Sigmoid colon (tissue), 7 donors: ENCODE data around the gene ANO2. TPM values are rescaled to one million over a fixed set of nuclear protein-coding genes. Genes with fewer than 3 reads are reported as not detected.

Experiments used
- DNase-seq: peaks from one replicate; pipeline ENCODE4 v3.0.0-alpha.2; 2019
- H3K27ac ChIP-seq, 4 donors: fragments of 200-600 bp; sonication (generic); one replicate each; pipeline ENCODE4 v1.5.1; 2016 to 2019; ENCODE audit warnings: mild to moderate bottlenecking in 1 of 4
- H3K27me3 ChIP-seq, 3 donors: fragments of 200-600 bp; sonication (generic); one replicate each; pipeline ENCODE4 v1.5.1; 2019; ENCODE audit warnings: mild to moderate bottlenecking in 1 of 3
- H3K36me3 ChIP-seq, 4 donors: fragments of 200-600 bp; sonication (generic); one replicate each; pipeline ENCODE4 v1.5.1; 2016 to 2019
- H3K4me1 ChIP-seq, 4 donors: fragments of 200-600 bp; sonication (generic); one replicate each; pipeline ENCODE4 v1.5.1; 2017 to 2019
- H3K4me3 ChIP-seq, 4 donors: fragments of 200-600 bp; sonication (generic); one replicate each; pipeline ENCODE4 v1.5.1; 2017 to 2019; ENCODE audit warnings: mild to moderate bottlenecking in 2 of 4, moderate library complexity in 1 of 4
- H3K9me3 ChIP-seq, 4 donors: fragments of 200-600 bp in 3 of 4; sonication (generic) in 3 of 4; one replicate each; pipeline versions ENCODE4 v1.5.1 to v1.6.1; 2013 to 2019
- CTCF ChIP-seq, 4 experiments: fragments of 450-650 bp in 3 of 4; fragments of 200-600 bp in 1 of 4; IDR thresholded peaks; one replicate each; pipeline ENCODE4 v1.5.1; 2016 to 2019; ENCODE audit warnings: antibody characterized with exemption in 4 of 4, mild to moderate bottlenecking in 3 of 4, moderate library complexity in 2 of 4
- EP300 ChIP-seq, 4 donors: sonication (generic); formaldehyde crosslinking; IDR thresholded peaks; one replicate each; pipeline ENCODE4 v1.6.1; 2017; ENCODE audit warnings: antibody characterized with exemption in 4 of 4
- POLR2A ChIP-seq, 2 donors: fragments of 450-650 bp; IDR thresholded peaks; one replicate each; pipeline ENCODE4 v1.6.1; 2016; ENCODE audit warnings: antibody characterized with exemption in 2 of 2, mild to moderate bottlenecking in 2 of 2, moderate library complexity in 2 of 2
- POLR2AphosphoS5 ChIP-seq, 4 donors: sonication (generic); formaldehyde crosslinking; IDR thresholded peaks; one replicate each; pipeline ENCODE4 v1.6.1; 2017; ENCODE audit warnings: antibody characterized with exemption in 4 of 4
- WGBS, 2 donors: extraction: QIAGEN DNeasy Blood & Tissue Kit; methylation state at CpG; one replicate each; pipeline ENCODE4 v1.1.7; 2013; 5-methylcytosine and 5-hydroxymethylcytosine counted together
- intact Hi-C: fragments of 100-400 bp; cut with DNase I; formaldehyde crosslinking; loops from one replicate; pipeline ENCODE4 v1.15.1; 2023
- polyA plus RNA-seq, 3 donors: library from polyadenylated mRNA; stranded (reverse); fragments of 200-250 nt; gene quantifications; one replicate each; pipeline ENCODE4 v1.2.3, GENCODE V29; 2013
- total RNA-seq, 4 donors: library from RNA; depleted of rRNA; stranded (reverse); fragments of >200 nt; gene quantifications; one replicate each; pipeline ENCODE4 v1.1.0, GENCODE V29; 2016
- donor health status: healthy with polysubstance abuse.
- donor health status: Bipolar disorder and iron deficiency.
- donor health status: healthy.

Gene ANO2
- total and polyA plus RNA-seq, 7 donors, result 0.46 to 4.3 (median 1.8) TPM; not detected in 1

- TF ChIP-seq POLR2AphosphoS5 (IDR thresholded peaks at IDR 0.05) (no peak), CTCF (IDR thresholded peaks at IDR 0.05) (no peak), EP300 (IDR thresholded peaks at IDR 0.05) (no peak), POLR2A (IDR thresholded peaks at IDR 0.05) (no peak)
- Histone ChIP-seq H3K4me3 (no peak overlapping the region), H3K4me1 (peaks cover 0 to 16% (median 13%) of the 10 kb centered on the region in 4 donors), H3K27me3 (peaks cover 7 to 26% (median 18%) of the 10 kb centered on the region in 3 donors), H3K9me3 (no peaks in the 10 kb centered on the region), H3K27ac (no peak overlapping the region), H3K36me3 (no peaks in the 10 kb centered on the region)
- no peak for DNase-seq
- WGBS, 2 donors, result 87 to 88% methylated on average over 3 of the region's 3 CpGs
- intact Hi-C loops, result no loop called here
These were observed 3.2 kb downstream of the ANO2 start for GRCh38 chr12:5941907-5942306.

GRCh38 chr12:5927732-5928516, 17.1 kb downstream of the ANO2 start:
- DNase-seq, result no peak
- intact Hi-C loops, result no loop called here
- TF ChIP-seq CTCF (IDR thresholded peaks at IDR 0.05) (no peak), POLR2AphosphoS5 (IDR thresholded peaks at IDR 0.05) (no peak), EP300 (IDR thresholded peaks at IDR 0.05) (no peak), POLR2A (IDR thresholded peaks at IDR 0.05) (no peak)
- H3K27me3 ChIP-seq, result no peaks in the 10 kb centered on the region
- H3K4me3 ChIP-seq, result no peak overlapping the region
- no peaks in the 10 kb centered on the region for H3K36me3 ChIP-seq
- H3K27ac ChIP-seq, result no peak overlapping the region
- no peaks in the 10 kb centered on the region for H3K4me1 ChIP-seq
- H3K9me3 ChIP-seq, result no peaks in the 10 kb centered on the region
- WGBS, 2 donors, result 78 to 84% methylated on average over 4 of the region's 4 CpGs

- H3K27me3 ChIP-seq, result no peaks in the 10 kb centered on the region
- TF ChIP-seq EP300 (IDR thresholded peaks at IDR 0.05) (no peak), POLR2A (IDR thresholded peaks at IDR 0.05) (no peak), POLR2AphosphoS5 (IDR thresholded peaks at IDR 0.05) (no peak), CTCF (IDR thresholded peaks at IDR 0.05) (no peak)
- DNase-seq, result no peak
- H3K27ac ChIP-seq, result no peak overlapping the region
- H3K4me1 ChIP-seq, result no peaks in the 10 kb centered on the region
- no peaks in the 10 kb centered on the region for H3K36me3 ChIP-seq
- 82 to 84% methylated on average over 9 of the region's 9 CpGs for WGBS, 2 donors
- H3K4me3 ChIP-seq, result no peak overlapping the region
- intact Hi-C loops, result no loop called here
- no peaks in the 10 kb centered on the region for H3K9me3 ChIP-seq
These were observed 19.4 kb downstream of the ANO2 start for GRCh38 chr12:5925646-5926045.

GRCh38 chr12:5924342-5924741, 20.7 kb downstream of the ANO2 start:
- Histone ChIP-seq H3K4me1 (no peaks in the 10 kb centered on the region), H3K36me3 (no peaks in the 10 kb centered on the region), H3K27me3 (no peaks in the 10 kb centered on the region), H3K27ac (no peak overlapping the region), H3K4me3 (no peak overlapping the region), H3K9me3 (no peaks in the 10 kb centered on the region)
- 74 to 79% methylated on average over 7 of the region's 7 CpGs for WGBS, 2 donors
- no peak for TF ChIP-seq POLR2AphosphoS5 (IDR thresholded peaks at IDR 0.05)
- TF ChIP-seq EP300 (IDR thresholded peaks at IDR 0.05), result no peak
- TF ChIP-seq POLR2A (IDR thresholded peaks at IDR 0.05), result no peak
- no peak for TF ChIP-seq CTCF (IDR thresholded peaks at IDR 0.05)
- DNase-seq, result peak; percentile 17
- intact Hi-C loops, result no loop called here
